Measurements from ENCODE around the gene CFAP45.

DNA sequence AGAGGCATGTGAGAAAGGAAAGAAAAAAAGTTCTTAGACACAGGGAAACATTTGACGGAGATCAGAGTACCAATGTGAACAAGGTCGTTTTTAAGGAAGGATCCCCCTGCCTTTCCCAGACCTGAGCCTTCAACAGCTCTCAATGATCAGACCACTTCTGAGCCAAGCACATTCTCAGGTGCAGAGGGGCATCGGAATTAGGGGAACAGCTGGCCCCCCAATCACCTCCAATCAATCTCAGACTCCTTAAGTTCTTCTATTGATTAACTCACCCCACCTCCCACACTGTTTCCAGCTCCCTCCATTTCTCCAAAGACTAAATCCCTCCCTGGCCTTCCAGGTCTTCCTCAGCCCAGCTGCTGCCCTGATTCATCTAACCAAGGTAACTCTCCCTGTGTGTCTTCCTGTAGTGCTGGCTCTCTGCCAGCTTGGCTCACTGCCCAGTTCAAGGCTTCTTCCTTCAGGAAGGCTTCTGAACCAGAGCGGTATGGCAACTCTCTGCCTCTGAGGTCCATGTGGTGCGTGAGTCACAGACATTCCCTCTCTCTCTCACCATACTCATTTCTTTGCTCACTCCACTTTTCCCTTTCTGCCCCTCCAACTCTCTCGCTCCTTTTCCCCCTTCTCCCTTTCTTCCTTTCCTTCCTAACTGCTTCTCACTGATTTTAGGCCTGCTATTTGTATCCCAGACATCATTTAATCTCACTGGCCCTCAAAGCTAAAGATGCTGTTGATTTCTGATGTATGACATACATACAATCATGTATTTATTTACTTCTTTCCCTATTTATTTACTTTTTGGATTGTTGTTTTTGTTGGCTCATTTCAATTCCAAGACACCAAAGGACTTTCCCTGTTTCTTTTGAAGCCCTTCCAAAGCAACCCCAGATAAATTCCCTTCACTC is 18.1 kb downstream of the CFAP45 start:
- no peak for TF ChIP-seq POLR2A (IDR thresholded peaks at IDR 0.05)
- TF ChIP-seq, protein P1, sequence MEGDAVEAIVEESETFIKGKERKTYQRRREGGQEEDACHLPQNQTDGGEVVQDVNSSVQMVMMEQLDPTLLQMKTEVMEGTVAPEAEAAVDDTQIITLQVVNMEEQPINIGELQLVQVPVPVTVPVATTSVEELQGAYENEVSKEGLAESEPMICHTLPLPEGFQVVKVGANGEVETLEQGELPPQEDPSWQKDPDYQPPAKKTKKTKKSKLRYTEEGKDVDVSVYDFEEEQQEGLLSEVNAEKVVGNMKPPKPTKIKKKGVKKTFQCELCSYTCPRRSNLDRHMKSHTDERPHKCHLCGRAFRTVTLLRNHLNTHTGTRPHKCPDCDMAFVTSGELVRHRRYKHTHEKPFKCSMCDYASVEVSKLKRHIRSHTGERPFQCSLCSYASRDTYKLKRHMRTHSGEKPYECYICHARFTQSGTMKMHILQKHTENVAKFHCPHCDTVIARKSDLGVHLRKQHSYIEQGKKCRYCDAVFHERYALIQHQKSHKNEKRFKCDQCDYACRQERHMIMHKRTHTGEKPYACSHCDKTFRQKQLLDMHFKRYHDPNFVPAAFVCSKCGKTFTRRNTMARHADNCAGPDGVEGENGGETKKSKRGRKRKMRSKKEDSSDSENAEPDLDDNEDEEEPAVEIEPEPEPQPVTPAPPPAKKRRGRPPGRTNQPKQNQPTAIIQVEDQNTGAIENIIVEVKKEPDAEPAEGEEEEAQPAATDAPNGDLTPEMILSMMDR (IDR thresholded peaks at IDR 0.05): no peak
